OCI-LY3 (cell line): Measurements from ENCODE around the gene SND1.

ENCODE experiments used
- CTCF ChIP-seq: fragments of 200-600, 300-600 bp; sonication (generic); IDR thresholded peaks from 2 replicates; pipeline ENCODE4 v1.5.1; 2014; ENCODE audit warnings: antibody characterized with exemption, low read length, low read depth
- EZH2phosphoT487 ChIP-seq: fragments of 200-600 bp; shearing (Covaris generic); IDR thresholded peaks from 2 replicates; pipeline ENCODE4 v1.6.1; 2018; ENCODE audit warnings: antibody characterized with exemption, mixed run types, low read depth

- TF ChIP-seq CTCF, result no peak
- TF ChIP-seq EZH2phosphoT487, result no peak
These were observed 476.4 kb downstream of the SND1 start for GRCh38 chr7:128128401-128128800.
